K562 (cell line): ENCODE measurements around the gene POU2F1. TPM values are rescaled to one million over a fixed set of nuclear protein-coding genes. Genes with fewer than 3 reads are reported as not detected.
A peak's percentile ranks its signal among the peaks of the same experiment; 100 is the strongest.

ENCODE experiments used
- CBX8 ChIP-seq: fragments of 200-600 bp; sonication (generic); IDR thresholded peaks from 2 replicates; pipeline ENCODE4 v1.6.1; 2012; ENCODE audit warnings: borderline replicate concordance, mixed run types, low read depth, mild to moderate bottlenecking, moderate library complexity, mixed read lengths, low read length, control low read depth, inconsistent platforms; ENCODE audit not compliant: poor library complexity, severe bottlenecking; ENCODE audit errors: extremely low read depth
- E2F6 ChIP-seq, 2 experiments: IDR thresholded peaks; 2 replicates each; pipeline ENCODE4 v1.6.1; 2011; ENCODE audit warnings: borderline replicate concordance in 1 of 2, control low read depth in 1 of 2, low read depth in 1 of 2, low read length in 1 of 2, mild to moderate bottlenecking in 1 of 2, mixed read lengths in 1 of 2, moderate library complexity in 1 of 2; ENCODE audit not compliant: insufficient read depth in 1 of 2, insufficient read length in 1 of 2, poor library complexity in 1 of 2, severe bottlenecking in 1 of 2; ENCODE audit errors: extremely low read depth in 1 of 2
- ESRRA ChIP-seq: fragments of 450-650 bp; IDR thresholded peaks from 2 replicates; pipeline ENCODE4 v1.6.1; 2014; ENCODE audit warnings: low read depth, mild to moderate bottlenecking, moderate library complexity, borderline replicate concordance
- ETS2 ChIP-seq: IDR thresholded peaks from 2 replicates; pipeline ENCODE4 v1.6.1; 2016; ENCODE audit warnings: borderline replicate concordance, missing genetic modification characterization, mild to moderate bottlenecking, moderate library complexity, missing compliant biosample characterization; ENCODE audit not compliant: poor library complexity, severe bottlenecking
- FOXK2 ChIP-seq, 2 experiments: fragments of 450-650 bp; IDR thresholded peaks in 1 of 2; conservative IDR thresholded peaks in 1 of 2; 2 replicates each; pipeline ENCODE4 v1.6.1; 2016; ENCODE audit warnings: low read depth in 2 of 2, mild to moderate bottlenecking in 1 of 2
- HMG20B ChIP-seq: fragments of 250-450 bp; sonication (Bioruptor Pico); IDR thresholded peaks from 2 replicates; pipeline ENCODE4 v1.5.0; 2021; ENCODE audit warnings: mild to moderate bottlenecking
- KAT7 ChIP-seq: sonication (generic); formaldehyde crosslinking; IDR thresholded peaks from 2 replicates; pipeline ENCODE4 v1.8.0; 2022; ENCODE audit warnings: missing genetic modification reagents, mild to moderate bottlenecking, borderline replicate concordance
- MTA1 ChIP-seq: fragments of 450-650 bp; IDR thresholded peaks from 2 replicates; pipeline ENCODE4 v1.6.1; 2017; ENCODE audit warnings: borderline replicate concordance
- PCBP2 ChIP-seq: fragments of 200-400 bp; formaldehyde crosslinking; IDR thresholded peaks from 2 replicates; pipeline ENCODE4 v1.6.1; 2018; ENCODE audit warnings: low read length, low read depth, mild to moderate bottlenecking, moderate library complexity; ENCODE audit not compliant: poor library complexity, severe bottlenecking
- POLR2AphosphoS2 ChIP-seq: IDR thresholded peaks from 2 replicates; pipeline ENCODE4 v1.6.1; 2012; ENCODE audit warnings: low read length, improper control_type of control experiment
- POLR2G ChIP-seq: fragments of 200-400 bp; formaldehyde crosslinking; IDR thresholded peaks from 2 replicates; pipeline ENCODE4 v1.6.1; 2017; ENCODE audit warnings: low read depth, mild to moderate bottlenecking, antibody characterized with exemption, low read length, moderate library complexity
- RBM25 ChIP-seq: fragments of 200-400 bp; formaldehyde crosslinking; IDR thresholded peaks from 2 replicates; pipeline ENCODE4 v1.6.1; 2018; ENCODE audit warnings: low read length, low read depth, moderate library complexity; ENCODE audit not compliant: severe bottlenecking
- RNF2 ChIP-seq: sonication (generic); IDR thresholded peaks from 2 replicates; pipeline ENCODE4 v1.6.1; 2016
- SMARCA5 ChIP-seq: fragments of 450-650 bp; IDR thresholded peaks from 2 replicates; pipeline ENCODE4 v1.6.1; 2016
- TOE1 ChIP-seq, 2 experiments: fragments of 450-650 bp in 1 of 2; sonication (generic) in 1 of 2; formaldehyde crosslinking in 1 of 2; IDR thresholded peaks; 2 replicates each; pipeline versions ENCODE4 v1.7.1 to v1.8.0; 2016 to 2022; ENCODE audit warnings: borderline replicate concordance in 2 of 2, mild to moderate bottlenecking in 2 of 2, antibody characterized with exemption in 1 of 2, inconsistent platforms in 1 of 2, low read depth in 1 of 2, missing genetic modification reagents in 1 of 2, moderate library complexity in 1 of 2
- ZBTB8A ChIP-seq: fragments of 450-650 bp; IDR thresholded peaks from 2 replicates; pipeline ENCODE4 v1.6.1; 2018; ENCODE audit warnings: mild to moderate bottlenecking, moderate library complexity; ENCODE audit not compliant: partially characterized antibody
- ZFPM2 ChIP-seq: fragments of 250-450 bp; sonication (Bioruptor Pico); IDR thresholded peaks from 2 replicates; pipeline ENCODE4 v1.5.1; 2022; ENCODE audit warnings: mild to moderate bottlenecking
- ZNF165 ChIP-seq: fragments of 250-450 bp; sonication (Bioruptor Pico); IDR thresholded peaks from 2 replicates; pipeline ENCODE4 v1.4.0; 2020; ENCODE audit warnings: borderline replicate concordance
- ZNF589 ChIP-seq: fragments of 200-800 bp; sonication (Bioruptor generic); IDR thresholded peaks from 2 replicates; pipeline ENCODE4 v1.6.1; 2016; ENCODE audit warnings: low read depth, missing genetic modification characterization, missing compliant biosample characterization
- ZNF76 ChIP-seq: fragments of 250-450 bp; sonication (Bioruptor Pico); IDR thresholded peaks from 2 replicates; pipeline ENCODE4 v1.4.0; 2020; ENCODE audit warnings: mild to moderate bottlenecking, moderate library complexity, borderline replicate concordance
- polyA plus RNA-seq, 8 experiments: library from polyadenylated mRNA; depleted of rRNA in 4 of 8; stranded (reverse) in 5 of 8; unstranded in 3 of 8; fragments of >200 nt; fragmentation: Nextera tagmentation in 2 of 8; fragmentation: Illumina TruSeq in 1 of 8; extraction: Ambion mirVana in 2 of 8; extraction: Trizol in 1 of 8; gene quantifications; 2 replicates each; pipeline versions ENCODE4 v1.2.1 to v1.2.3, GENCODE V29; 2011 to 2014; ENCODE audit warnings: inconsistent platforms in 1 of 8, missing spikeins in 1 of 8
- total RNA-seq, 7 experiments: library from RNA; depleted of rRNA in 6 of 7; stranded (reverse); fragments of >200 nt in 6 of 7; fragmentation: Illumina TruSeq in 2 of 7; extraction: Trizol in 2 of 7; gene quantifications; 2 replicates each; pipeline versions ENCODE4 v1.2.1 to v1.2.3, GENCODE V29; 2011 to 2021; ENCODE audit warnings: low replicate concordance in 1 of 7
- TF ChIP-seq, protein P1 (sequence below): fragments of 450-650 bp; IDR thresholded peaks from 2 replicates; pipeline ENCODE4 v1.7.1; 2018; ENCODE audit warnings: mild to moderate bottlenecking, low read depth; ENCODE audit not compliant: partially characterized antibody
- TF ChIP-seq, protein P2 (sequence below): fragments of 450-650 bp; formaldehyde crosslinking; conservative IDR thresholded peaks from 2 replicates; pipeline ENCODE4 v1.4.0; 2022; ENCODE audit warnings: mild to moderate bottlenecking, missing genetic modification characterization

Gene POU2F1
- total and polyA plus RNA-seq, 9 of the 15 experiments (the other 6 are each of a cell fraction or from before 2014, with no cell fraction given) = 2.6 to 22.3 (median 8.8) TPM

GRCh38 chr1:167221126-167221737 lies 546 bp downstream of the POU2F1 start (continued):
- TF ChIP-seq, protein P1, sequence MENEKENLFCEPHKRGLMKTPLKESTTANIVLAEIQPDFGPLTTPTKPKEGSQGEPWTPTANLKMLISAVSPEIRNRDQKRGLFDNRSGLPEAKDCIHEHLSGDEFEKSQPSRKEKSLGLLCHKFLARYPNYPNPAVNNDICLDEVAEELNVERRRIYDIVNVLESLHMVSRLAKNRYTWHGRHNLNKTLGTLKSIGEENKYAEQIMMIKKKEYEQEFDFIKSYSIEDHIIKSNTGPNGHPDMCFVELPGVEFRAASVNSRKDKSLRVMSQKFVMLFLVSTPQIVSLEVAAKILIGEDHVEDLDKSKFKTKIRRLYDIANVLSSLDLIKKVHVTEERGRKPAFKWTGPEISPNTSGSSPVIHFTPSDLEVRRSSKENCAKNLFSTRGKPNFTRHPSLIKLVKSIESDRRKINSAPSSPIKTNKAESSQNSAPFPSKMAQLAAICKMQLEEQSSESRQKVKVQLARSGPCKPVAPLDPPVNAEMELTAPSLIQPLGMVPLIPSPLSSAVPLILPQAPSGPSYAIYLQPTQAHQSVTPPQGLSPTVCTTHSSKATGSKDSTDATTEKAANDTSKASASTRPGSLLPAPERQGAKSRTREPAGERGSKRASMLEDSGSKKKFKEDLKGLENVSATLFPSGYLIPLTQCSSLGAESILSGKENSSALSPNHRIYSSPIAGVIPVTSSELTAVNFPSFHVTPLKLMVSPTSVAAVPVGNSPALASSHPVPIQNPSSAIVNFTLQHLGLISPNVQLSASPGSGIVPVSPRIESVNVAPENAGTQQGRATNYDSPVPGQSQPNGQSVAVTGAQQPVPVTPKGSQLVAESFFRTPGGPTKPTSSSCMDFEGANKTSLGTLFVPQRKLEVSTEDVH = no peak
- TF ChIP-seq ZNF76 (CRISPR knock-in tag) (no peak), ZNF589 (CRISPR knock-in tag) (no peak), RNF2 (no peak), HMG20B (no peak), ESRRA (no peak), CBX8 (no peak), ZBTB8A (no peak), TOE1 (IDR thresholded peaks at IDR 0.05; ENCODE audit: borderline replicate concordance) (no peak), TOE1 (CRISPR knock-in tag; IDR thresholded peaks at IDR 0.05; ENCODE audit: borderline replicate concordance, low read depth) (no peak), E2F6 (IDR thresholded peaks at IDR 0.05; ENCODE audit: borderline replicate concordance in 1 of 2, extremely low read depth in 1 of 2, insufficient read depth in 1 of 2, insufficient read length in 1 of 2, low read depth in 1 of 2, low read length in 1 of 2, poor library complexity in 1 of 2, severe bottlenecking in 1 of 2) (peak in 1 of 2 experiments; percentile 14), PCBP2 (no peak), ZFPM2 (no peak), POLR2G (peak; percentile 44), FOXK2 (conservative IDR thresholded peaks at IDR 0.05 in 1 of 2, IDR thresholded peaks at IDR 0.05 in 1 of 2; ENCODE audit: low read depth in 2 of 2) (no peak), MTA1 (no peak), RBM25 (no peak), SMARCA5 (no peak), ZNF165 (CRISPR knock-in tag) (no peak), POLR2AphosphoS2 (no peak), KAT7 (CRISPR knock-in tag) (no peak), ETS2 (tag) (no peak)
- TF ChIP-seq, protein P2, sequence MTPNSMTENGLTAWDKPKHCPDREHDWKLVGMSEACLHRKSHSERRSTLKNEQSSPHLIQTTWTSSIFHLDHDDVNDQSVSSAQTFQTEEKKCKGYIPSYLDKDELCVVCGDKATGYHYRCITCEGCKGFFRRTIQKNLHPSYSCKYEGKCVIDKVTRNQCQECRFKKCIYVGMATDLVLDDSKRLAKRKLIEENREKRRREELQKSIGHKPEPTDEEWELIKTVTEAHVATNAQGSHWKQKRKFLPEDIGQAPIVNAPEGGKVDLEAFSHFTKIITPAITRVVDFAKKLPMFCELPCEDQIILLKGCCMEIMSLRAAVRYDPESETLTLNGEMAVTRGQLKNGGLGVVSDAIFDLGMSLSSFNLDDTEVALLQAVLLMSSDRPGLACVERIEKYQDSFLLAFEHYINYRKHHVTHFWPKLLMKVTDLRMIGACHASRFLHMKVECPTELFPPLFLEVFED = no peak
